DND-41 (cell line): ENCODE results near the gene FAM20C.

Experiments
- CTCF ChIP-seq: IDR thresholded peaks from 2 replicates; pipeline ENCODE4 v1.5.1; 2012; ENCODE audit warnings: borderline replicate concordance, low read length, moderate library complexity, mild to moderate bottlenecking; ENCODE audit not compliant: poor library complexity, severe bottlenecking; ENCODE audit errors: extremely low read depth
- EZH2 ChIP-seq: IDR thresholded peaks from 3 replicates; pipeline ENCODE4 v1.6.1; 2012; ENCODE audit warnings: borderline replicate concordance, low read depth, mild to moderate bottlenecking, moderate library complexity, low read length, inconsistent platforms; ENCODE audit not compliant: severe bottlenecking

- TF ChIP-seq CTCF (no peak), EZH2 (no peak)
Measured at GRCh38 chr7:188727-189500, 3.5 kb upstream of the FAM20C start.
